Ishikawa (cell line): ENCODE measurements around the gene SH3YL1.

ENCODE experiments used
- CREB1 ChIP-seq: IDR thresholded peaks from 2 replicates; pipeline ENCODE4 v1.6.1; 2012; ENCODE audit warnings: low read depth
- EP300 ChIP-seq: IDR thresholded peaks from 2 replicates; pipeline ENCODE4 v1.6.1; 2012; ENCODE audit warnings: borderline replicate concordance
- FOXM1 ChIP-seq: IDR thresholded peaks from 2 replicates; pipeline ENCODE4 v1.6.1; 2012; ENCODE audit warnings: low read depth, borderline replicate concordance
- TF ChIP-seq, protein P1 (sequence below): IDR thresholded peaks from 2 replicates; pipeline ENCODE4 v1.6.1; 2012; ENCODE audit warnings: low read depth, mild to moderate bottlenecking

GRCh38 chr2:216068-216467 is 47.8 kb downstream of the SH3YL1 start:
- no peak for TF ChIP-seq FOXM1
- no peak for TF ChIP-seq CREB1
- TF ChIP-seq, protein P1, sequence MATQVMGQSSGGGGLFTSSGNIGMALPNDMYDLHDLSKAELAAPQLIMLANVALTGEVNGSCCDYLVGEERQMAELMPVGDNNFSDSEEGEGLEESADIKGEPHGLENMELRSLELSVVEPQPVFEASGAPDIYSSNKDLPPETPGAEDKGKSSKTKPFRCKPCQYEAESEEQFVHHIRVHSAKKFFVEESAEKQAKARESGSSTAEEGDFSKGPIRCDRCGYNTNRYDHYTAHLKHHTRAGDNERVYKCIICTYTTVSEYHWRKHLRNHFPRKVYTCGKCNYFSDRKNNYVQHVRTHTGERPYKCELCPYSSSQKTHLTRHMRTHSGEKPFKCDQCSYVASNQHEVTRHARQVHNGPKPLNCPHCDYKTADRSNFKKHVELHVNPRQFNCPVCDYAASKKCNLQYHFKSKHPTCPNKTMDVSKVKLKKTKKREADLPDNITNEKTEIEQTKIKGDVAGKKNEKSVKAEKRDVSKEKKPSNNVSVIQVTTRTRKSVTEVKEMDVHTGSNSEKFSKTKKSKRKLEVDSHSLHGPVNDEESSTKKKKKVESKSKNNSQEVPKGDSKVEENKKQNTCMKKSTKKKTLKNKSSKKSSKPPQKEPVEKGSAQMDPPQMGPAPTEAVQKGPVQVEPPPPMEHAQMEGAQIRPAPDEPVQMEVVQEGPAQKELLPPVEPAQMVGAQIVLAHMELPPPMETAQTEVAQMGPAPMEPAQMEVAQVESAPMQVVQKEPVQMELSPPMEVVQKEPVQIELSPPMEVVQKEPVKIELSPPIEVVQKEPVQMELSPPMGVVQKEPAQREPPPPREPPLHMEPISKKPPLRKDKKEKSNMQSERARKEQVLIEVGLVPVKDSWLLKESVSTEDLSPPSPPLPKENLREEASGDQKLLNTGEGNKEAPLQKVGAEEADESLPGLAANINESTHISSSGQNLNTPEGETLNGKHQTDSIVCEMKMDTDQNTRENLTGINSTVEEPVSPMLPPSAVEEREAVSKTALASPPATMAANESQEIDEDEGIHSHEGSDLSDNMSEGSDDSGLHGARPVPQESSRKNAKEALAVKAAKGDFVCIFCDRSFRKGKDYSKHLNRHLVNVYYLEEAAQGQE = no peak
- TF ChIP-seq EP300 = no peak
